ENCODE data around the gene COL5A3. TPM values are rescaled to one million over a fixed set of nuclear protein-coding genes. Genes with fewer than 3 reads are reported as not detected.
"Not testable (repeated sequence)": the region's sequence is repeated elsewhere in the genome, so short reads cannot be mapped to it uniquely, and the experiment has no call there.

Gene COL5A3
- total RNA-seq, 1 donor from 2014 or later: 0.68 TPM

DNA sequence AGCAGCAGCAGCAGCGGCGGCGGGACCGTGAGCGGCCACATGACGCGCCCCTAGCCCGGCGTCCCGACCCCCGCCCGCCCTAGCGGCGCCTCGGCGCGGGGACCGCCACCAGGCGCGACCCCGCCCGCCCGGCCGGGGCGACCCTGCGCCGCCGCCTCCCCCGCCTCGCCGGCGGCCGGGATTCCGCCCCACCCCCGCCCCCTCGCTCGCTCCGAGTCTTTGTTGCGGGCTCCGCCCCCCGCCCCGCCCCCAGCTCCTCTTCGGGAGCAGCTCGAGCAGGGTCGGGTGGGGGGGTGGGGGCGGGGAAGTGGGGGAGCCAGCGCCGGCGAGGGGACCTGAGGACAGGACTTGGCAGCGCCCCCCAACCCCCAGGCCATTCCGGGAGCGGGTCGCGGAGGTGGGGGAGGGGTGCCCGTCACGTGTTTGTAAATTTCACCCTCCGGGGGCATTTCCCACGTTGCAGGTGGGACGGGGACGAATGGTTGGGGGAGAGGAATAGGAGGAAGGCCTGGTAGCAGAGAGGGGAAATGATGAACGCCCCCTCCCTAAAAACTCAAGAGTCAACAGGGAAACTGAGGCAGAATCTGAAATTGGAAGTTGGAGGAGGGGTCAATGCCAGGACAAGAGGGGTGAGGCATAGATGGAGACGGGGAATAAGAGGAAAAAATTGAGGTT lies 73.8 kb downstream of the COL5A3 start, which contains the start of gene OLFM2:
TSS of gene OLFM2 (minus strand) at position 190 of the 675 bp plus-strand sequence. CDS start at position 41, 149 bp downstream.
- no peak for DNase-seq

- no peak for DNase-seq
These were observed 74.6 kb downstream of the COL5A3 start for GRCh38 chr19:9935506-9936325.

DNA sequence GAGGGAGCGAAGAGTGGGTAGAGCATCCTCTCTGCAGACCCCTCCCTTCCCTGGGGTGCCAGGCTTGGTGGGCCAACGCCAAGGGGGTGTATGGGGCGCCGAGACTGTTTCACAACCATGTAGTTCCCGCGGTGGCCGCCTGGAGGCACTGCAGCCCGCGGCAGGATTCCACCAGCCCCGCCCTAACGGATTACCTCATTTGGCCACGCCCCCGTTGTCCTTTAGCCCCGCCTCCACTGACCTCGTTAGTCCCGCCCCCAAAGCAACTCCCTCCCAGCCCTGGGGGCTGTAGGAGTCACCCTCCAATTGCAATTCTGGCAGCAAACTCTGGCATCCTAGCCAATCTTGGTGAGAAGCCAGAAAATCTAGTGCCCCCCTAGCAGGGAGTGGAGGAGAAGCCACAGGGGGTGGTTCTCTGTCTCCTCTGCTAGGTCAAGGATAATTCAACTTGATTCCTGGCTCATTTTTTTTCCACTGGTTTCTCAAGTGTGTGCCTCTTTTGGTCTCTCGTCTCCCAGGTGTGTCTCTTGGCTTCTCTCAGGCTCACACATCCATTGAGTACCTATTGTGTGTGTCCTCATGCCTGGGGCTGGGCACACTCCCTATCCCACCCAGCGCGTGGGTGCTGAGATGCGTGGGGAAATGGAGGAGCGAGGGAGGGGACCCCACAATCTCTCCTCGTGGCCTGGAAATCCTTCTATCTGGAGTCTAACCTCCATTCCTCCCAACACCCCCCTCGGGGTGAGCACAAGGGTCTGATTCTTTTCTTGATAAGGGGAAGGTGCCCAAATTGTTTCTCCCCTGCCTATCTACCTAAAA lies 76.0 kb downstream of the COL5A3 start:
- DNase-seq: peak; percentile 79

DNA sequence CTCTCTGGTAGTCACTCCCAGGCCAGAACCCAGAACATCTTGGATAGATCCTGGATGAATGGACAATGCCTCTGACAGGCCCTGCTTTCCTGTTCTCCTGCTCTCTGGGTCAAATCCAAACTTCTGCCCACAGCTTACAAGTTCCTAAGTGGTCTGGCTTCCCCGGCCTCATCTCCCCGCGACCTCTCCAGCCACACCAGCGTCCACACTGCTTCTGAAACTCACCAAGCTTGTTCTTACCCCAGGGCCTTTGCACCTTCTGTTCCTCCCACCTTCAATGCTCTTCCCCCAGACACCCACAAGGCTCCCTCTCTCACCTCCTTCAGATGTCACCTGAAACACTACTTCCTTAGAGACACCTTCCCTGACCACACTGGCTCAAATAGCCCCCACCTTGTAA lies 77.5 kb downstream of the COL5A3 start:
- no peak for DNase-seq

GRCh38 chr19:9931629-9932028 lies 78.7 kb downstream of the COL5A3 start:
- no peak for DNase-seq

DNA sequence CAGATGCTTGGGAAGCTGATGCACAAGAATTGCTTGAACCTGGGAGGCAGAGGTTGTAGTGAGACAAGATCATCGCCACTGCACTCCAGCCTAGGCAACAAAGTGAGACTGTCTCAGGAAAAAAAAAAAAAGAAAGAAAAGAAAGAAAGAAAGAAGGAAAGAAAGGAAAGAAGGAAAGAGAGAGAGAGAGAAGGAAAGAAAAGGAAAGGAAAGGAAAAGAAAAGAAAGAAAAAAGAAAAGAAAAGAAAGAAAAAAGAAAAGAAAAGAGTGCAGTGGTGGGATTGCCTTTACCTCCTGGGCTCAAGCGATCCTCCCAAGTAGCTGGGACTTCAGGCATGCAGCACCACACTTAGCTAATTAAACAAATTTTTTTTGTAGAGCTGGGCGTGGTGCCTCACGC lies 86.9 kb downstream of the COL5A3 start:
- no peak for DNase-seq

DNA sequence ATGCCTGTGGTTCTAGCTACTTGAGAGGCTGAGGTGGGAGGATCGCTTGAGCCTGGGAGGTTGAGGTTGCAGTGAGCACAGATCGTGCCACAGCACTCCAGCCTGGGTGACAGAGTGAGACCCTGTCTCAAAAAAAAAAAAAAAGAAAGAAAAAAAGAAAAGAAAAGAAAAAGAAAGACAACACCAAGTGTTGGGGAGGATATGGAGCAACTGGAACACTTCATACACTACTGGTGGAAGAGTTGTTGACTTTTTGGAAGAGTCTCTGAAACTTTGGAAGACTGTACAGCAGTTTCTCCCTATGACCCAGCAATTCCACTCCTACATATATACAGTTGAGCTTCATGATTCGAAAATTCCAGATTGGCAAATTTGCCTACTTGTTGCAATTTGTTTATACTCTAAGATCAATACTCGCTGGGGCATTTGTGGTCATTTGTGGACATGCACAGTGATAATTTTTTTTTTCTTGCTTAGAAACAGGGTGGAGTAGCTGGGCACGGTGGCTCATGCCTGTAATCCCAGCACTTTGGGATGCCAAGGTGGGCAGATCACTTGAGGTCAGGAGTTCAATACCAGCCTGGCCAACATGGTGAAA lies 87.4 kb downstream of the COL5A3 start:
- not testable (repeated sequence) for DNase-seq

GRCh38 chr19:9917321-9917720 lies 93.0 kb downstream of the COL5A3 start:
- DNase-seq: peak; percentile 64

GRCh38 chr19:9916719-9917118 lies 93.6 kb downstream of the COL5A3 start:
- DNase-seq: no peak

GRCh38 chr19:9914315-9915207 lies 95.7 kb downstream of the COL5A3 start:
- peak; percentile 89 for DNase-seq

GRCh38 chr19:9914001-9914314 lies 96.3 kb downstream of the COL5A3 start:
- no peak for DNase-seq

- DNase-seq: peak; percentile 37
These were observed 96.9 kb downstream of the COL5A3 start for GRCh38 chr19:9913237-9914000.

- DNase-seq: no peak
These were observed 97.6 kb downstream of the COL5A3 start for GRCh38 chr19:9912551-9913236.

- DNase-seq: no peak
These were observed 98.6 kb downstream of the COL5A3 start for GRCh38 chr19:9911524-9912185.

DNA sequence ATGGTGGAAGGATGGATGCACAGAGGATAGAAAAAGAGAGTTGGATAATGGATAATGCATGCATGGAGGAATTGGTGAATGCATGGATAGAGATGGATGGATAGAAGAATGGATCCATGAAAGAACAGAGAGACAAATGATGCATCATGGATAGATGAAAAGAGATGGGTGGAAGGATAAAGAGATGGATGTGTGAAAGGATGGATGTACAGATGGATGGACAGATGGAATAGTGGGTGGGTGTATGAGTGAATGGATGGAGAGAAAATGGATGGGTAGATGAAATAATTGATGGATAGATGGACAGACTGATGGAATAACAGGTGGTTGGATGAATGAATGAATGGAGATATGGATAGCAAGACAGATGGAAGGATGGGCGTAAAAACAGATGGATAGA lies 99.7 kb downstream of the COL5A3 start:
- DNase-seq: no peak
